A172 (cell line): ENCODE results near the gene NR5A1. TPM values are rescaled to one million over a fixed set of nuclear protein-coding genes. Genes with fewer than 3 reads are reported as not detected.

Experiments
- DNase-seq: peaks from one replicate; pipeline ENCODE4 v3.0.0-alpha.2; 2015; ENCODE audit warnings: low spot score
- total RNA-seq: library from RNA; depleted of rRNA; stranded (reverse); fragments of >200 nt; shearing (Covaris generic); gene quantifications from 2 replicates; pipeline ENCODE4 v1.2.3, GENCODE V29; 2014; rRNA removed

NR5A1 gene
- total RNA-seq, 1 experiment from 2014 or later, result not detected

- no peak for DNase-seq
Measured at GRCh38 chr9:124440786-124441185, 66.4 kb downstream of the NR5A1 start.

- DNase-seq, result no peak
Measured at GRCh38 chr9:124439686-124440243, 67.4 kb downstream of the NR5A1 start.

GRCh38 chr9:124439086-124439485 lies 68.1 kb downstream of the NR5A1 start:
- peak; percentile 39 for DNase-seq

- no peak for DNase-seq
Measured at GRCh38 chr9:124438091-124438490, 69.1 kb downstream of the NR5A1 start.

GRCh38 chr9:124437086-124437485 lies 70.1 kb downstream of the NR5A1 start:
- DNase-seq, result no peak

GRCh38 chr9:124436320-124436719 lies 70.9 kb downstream of the NR5A1 start:
- DNase-seq, result no peak

Other genes with a start within 250 kb of the NR5A1 start
- 33.3 and 35.6 TPM in 2 replicates for gene NEK6, start 249.4 kb downstream of the NR5A1 start, total RNA-seq
- gene PSMB7, start 92.0 kb downstream of the NR5A1 start, total RNA-seq, result 609 and 677 TPM in 2 replicates
- not detected in 2 replicates for gene ADGRD2, start 56.9 kb downstream of the NR5A1 start, total RNA-seq